ENCODE measurements around the gene TCF23. TPM values are rescaled to one million over a fixed set of nuclear protein-coding genes. Genes with fewer than 3 reads are reported as not detected.

The TCF23 gene
- total and polyA plus RNA-seq, 2 of the 4 experiments (the other 2 are of a cell fraction): not detected

DNA sequence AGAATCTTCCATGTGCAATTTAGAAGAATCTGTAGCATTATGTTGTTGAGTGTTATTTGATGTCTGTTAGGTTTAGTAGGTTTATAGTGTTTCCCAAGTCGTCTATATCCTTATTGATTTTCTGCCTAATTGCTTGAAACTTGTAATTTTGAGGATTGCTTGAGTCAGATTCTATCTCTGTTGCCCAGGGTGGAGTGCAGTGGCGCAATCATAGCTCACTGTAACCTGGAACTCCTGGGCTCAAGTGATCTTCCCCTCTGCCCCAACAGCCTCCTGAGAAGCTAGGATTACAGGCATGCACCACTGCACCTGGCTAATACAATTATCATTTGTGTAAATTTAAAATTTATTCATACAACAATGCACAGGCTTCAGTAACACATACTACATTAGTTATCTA, 3.1 kb upstream of the TCF23 start:
- H3K9me1 ChIP-seq (ENCODE audit: insufficient read depth, low read length): no peaks in the 10 kb centered on the region
- no CpG with 5 or more reads among the region's 2 CpGs for WGBS, 2 experiments (ENCODE audit: extremely low coverage in 2 of 2, insufficient read length in 1 of 2)
- no peak overlapping the region for H2BK20ac ChIP-seq (ENCODE audit: low read depth, low read length)
- BruUV-seq (replicated peaks): no TSS peak
- no peaks in the 10 kb centered on the region for H3K36me3 ChIP-seq (ENCODE audit: control insufficient read depth, insufficient read depth, low read length)
- no peaks in the 10 kb centered on the region for H4K20me1 ChIP-seq (ENCODE audit: insufficient read depth, low read length)
- H2BK120ac ChIP-seq (ENCODE audit: low read depth, low read length): no peak overlapping the region
- H3K27ac ChIP-seq (ENCODE audit: insufficient read depth, low read length): no peak overlapping the region
- H3K56ac ChIP-seq (ENCODE audit: extremely low read depth, insufficient read depth, low read length): no peak overlapping the region
- H2AFZ ChIP-seq (replicated peaks; ENCODE audit: low read length, poor library complexity): no peak overlapping the region
- no peak overlapping the region for H3K4ac ChIP-seq (ENCODE audit: low read depth, low read length)
- no peak overlapping the region for H3K4me3 ChIP-seq (ENCODE audit: insufficient read depth, low read depth, low read length)
- no peaks in the 10 kb centered on the region for H3K79me1 ChIP-seq (ENCODE audit: low read depth in 1 of 2, low read length in 2 of 2)
- no peak overlapping the region for H4K91ac ChIP-seq (ENCODE audit: insufficient read depth, low read depth, low read length)
- H3K14ac ChIP-seq (replicated peaks; ENCODE audit: low read depth, low read length): no peak overlapping the region
- H3K9ac ChIP-seq (ENCODE audit: low read depth, low read length): no peak overlapping the region
- CTCF ChIA-PET: no interaction called here
- intact Hi-C loops (cut with micrococcal nuclease): no loop called here
- in situ Hi-C loops (cut with MboI; ENCODE audit: low sequenced_read_pairs): no loop called here
- no peak overlapping the region for H2BK15ac ChIP-seq (ENCODE audit: low read depth, low read length)
- H3K9me3 ChIP-seq (ENCODE audit: control insufficient read depth, insufficient read depth, low read length): peaks cover 7% of the 10 kb centered on the region
- DNase-seq (no peak), ATAC-seq (ENCODE audit: low read depth) (no peak)
- H4K8ac ChIP-seq (ENCODE audit: low read depth in 2 of 2, low read length in 2 of 2): no peak overlapping the region
- H2AK9ac ChIP-seq (replicated peaks; ENCODE audit: low read depth, low read length, poor library complexity): no peak overlapping the region
- no peak overlapping the region for H3K23ac ChIP-seq (ENCODE audit: low read depth, low read length)
- H3K18ac ChIP-seq (ENCODE audit: low read depth, low read length): no peak overlapping the region
- POLR2A ChIA-PET (ENCODE audit: unreplicated experiment): no interaction called here
- H3K27me3 ChIP-seq (ENCODE audit: control insufficient read depth, insufficient read depth, low read length): peaks cover 33% of the 10 kb centered on the region
- no peak for TF ChIP-seq SMC3 (IDR thresholded peaks at IDR 0.05; ENCODE audit: low read depth, low read length)
- TF ChIP-seq MAZ (IDR thresholded peaks at IDR 0.05; ENCODE audit: borderline replicate concordance, low read depth, low read length): no peak
- TF ChIP-seq POLR2A (IDR thresholded peaks at IDR 0.05; ENCODE audit: low read depth, low read length): no peak
- TF ChIP-seq CHD1 (IDR thresholded peaks at IDR 0.05; ENCODE audit: low read depth, low read length): no peak
- TF ChIP-seq RFX5 (IDR thresholded peaks at IDR 0.05; ENCODE audit: low read depth, low read length): no peak
- no peak for TF ChIP-seq MAFK (IDR thresholded peaks at IDR 0.05; ENCODE audit: low read depth, low read length)
- TF ChIP-seq, protein P1, sequence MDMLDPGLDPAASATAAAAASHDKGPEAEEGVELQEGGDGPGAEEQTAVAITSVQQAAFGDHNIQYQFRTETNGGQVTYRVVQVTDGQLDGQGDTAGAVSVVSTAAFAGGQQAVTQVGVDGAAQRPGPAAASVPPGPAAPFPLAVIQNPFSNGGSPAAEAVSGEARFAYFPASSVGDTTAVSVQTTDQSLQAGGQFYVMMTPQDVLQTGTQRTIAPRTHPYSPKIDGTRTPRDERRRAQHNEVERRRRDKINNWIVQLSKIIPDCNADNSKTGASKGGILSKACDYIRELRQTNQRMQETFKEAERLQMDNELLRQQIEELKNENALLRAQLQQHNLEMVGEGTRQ (IDR thresholded peaks at IDR 0.05; ENCODE audit: low read depth, low read length): no peak
- TF ChIP-seq BHLHE40 (IDR thresholded peaks at IDR 0.05; ENCODE audit: low read depth, low read length): no peak
- no peak for TF ChIP-seq MXI1 (IDR thresholded peaks at IDR 0.05; ENCODE audit: borderline replicate concordance, low read depth, low read length)
- TF ChIP-seq, protein P2, sequence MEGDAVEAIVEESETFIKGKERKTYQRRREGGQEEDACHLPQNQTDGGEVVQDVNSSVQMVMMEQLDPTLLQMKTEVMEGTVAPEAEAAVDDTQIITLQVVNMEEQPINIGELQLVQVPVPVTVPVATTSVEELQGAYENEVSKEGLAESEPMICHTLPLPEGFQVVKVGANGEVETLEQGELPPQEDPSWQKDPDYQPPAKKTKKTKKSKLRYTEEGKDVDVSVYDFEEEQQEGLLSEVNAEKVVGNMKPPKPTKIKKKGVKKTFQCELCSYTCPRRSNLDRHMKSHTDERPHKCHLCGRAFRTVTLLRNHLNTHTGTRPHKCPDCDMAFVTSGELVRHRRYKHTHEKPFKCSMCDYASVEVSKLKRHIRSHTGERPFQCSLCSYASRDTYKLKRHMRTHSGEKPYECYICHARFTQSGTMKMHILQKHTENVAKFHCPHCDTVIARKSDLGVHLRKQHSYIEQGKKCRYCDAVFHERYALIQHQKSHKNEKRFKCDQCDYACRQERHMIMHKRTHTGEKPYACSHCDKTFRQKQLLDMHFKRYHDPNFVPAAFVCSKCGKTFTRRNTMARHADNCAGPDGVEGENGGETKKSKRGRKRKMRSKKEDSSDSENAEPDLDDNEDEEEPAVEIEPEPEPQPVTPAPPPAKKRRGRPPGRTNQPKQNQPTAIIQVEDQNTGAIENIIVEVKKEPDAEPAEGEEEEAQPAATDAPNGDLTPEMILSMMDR (conservative IDR thresholded peaks at IDR 0.05; ENCODE audit: low read depth, low read length): no peak
- no peak for TF ChIP-seq NFE2L2 (IDR thresholded peaks at IDR 0.05; ENCODE audit: low read depth, low read length)
- TF ChIP-seq, protein P3, sequence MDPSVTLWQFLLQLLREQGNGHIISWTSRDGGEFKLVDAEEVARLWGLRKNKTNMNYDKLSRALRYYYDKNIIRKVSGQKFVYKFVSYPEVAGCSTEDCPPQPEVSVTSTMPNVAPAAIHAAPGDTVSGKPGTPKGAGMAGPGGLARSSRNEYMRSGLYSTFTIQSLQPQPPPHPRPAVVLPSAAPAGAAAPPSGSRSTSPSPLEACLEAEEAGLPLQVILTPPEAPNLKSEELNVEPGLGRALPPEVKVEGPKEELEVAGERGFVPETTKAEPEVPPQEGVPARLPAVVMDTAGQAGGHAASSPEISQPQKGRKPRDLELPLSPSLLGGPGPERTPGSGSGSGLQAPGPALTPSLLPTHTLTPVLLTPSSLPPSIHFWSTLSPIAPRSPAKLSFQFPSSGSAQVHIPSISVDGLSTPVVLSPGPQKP (IDR thresholded peaks at IDR 0.05; ENCODE audit: borderline replicate concordance, low read depth, low read length): no peak
- no peak for TF ChIP-seq CEBPB (IDR thresholded peaks at IDR 0.05; ENCODE audit: low read depth, low read length)
- dilution Hi-C loops (cut with HindIII; ENCODE audit: low sequenced_read_pairs, unreplicated experiment): no loop called here
- H2AK5ac ChIP-seq (ENCODE audit: low read depth, low read length): no peak overlapping the region
- no peak overlapping the region for H3K4me2 ChIP-seq (ENCODE audit: low read depth, low read length)
- no peaks in the 10 kb centered on the region for H3K4me1 ChIP-seq (ENCODE audit: control insufficient read depth, insufficient read depth, low read length)
- no peak overlapping the region for H4K5ac ChIP-seq (ENCODE audit: low read depth, low read length)
- no peak overlapping the region for H2BK5ac ChIP-seq (ENCODE audit: low read depth, low read length, poor library complexity, severe bottlenecking)
